ENCODE data around the gene KLHL17. TPM values are rescaled to one million over a fixed set of nuclear protein-coding genes. Genes with fewer than 3 reads are reported as not detected.
"Not testable (repeated sequence)": the region's sequence is repeated elsewhere in the genome, so short reads cannot be mapped to it uniquely, and the experiment has no call there.

KLHL17 gene
- total RNA-seq, 2 experiments from 2014 or later: 19.4 to 20.2 TPM

GRCh38 chr1:991895-992294, 31.5 kb downstream of the KLHL17 start:
- CTCF ChIA-PET: interaction anchor here (0.6 to 1.7 kb wide), 6 partner anchors 9 to 196 kb away, joined by 3 to 6 read pairs (median 3); partner anchors contain the start of gene ISG15
- H3K27ac Mint-ChIP-seq: peak overlapping the region; percentile 72
- intact Hi-C loops (cut with micrococcal nuclease): no loop called here

GRCh38 chr1:992362-992761, 32.0 kb downstream of the KLHL17 start:
- intact Hi-C loops (cut with micrococcal nuclease): no loop called here
- CTCF ChIA-PET: interaction anchor here (0.6 to 1.7 kb wide), 7 partner anchors 9 to 284 kb away, joined by 3 to 6 read pairs (median 3); partner anchors contain the start of gene ISG15
- Mint-ChIP-seq H3K27me3 (ENCODE audit: low read depth) (peaks cover 21% of the 10 kb centered on the region), H3K9me3 (peaks cover 12% of the 10 kb centered on the region), H3K4me1 (ENCODE audit: low read depth) (peaks cover 24% of the 10 kb centered on the region), H3K36me3 (ENCODE audit: low read depth) (peaks cover 1% of the 10 kb centered on the region), H3K27ac (peak overlapping the region; percentile 85), H3K4me3 (no peak overlapping the region)
- DNase-seq: peak; percentile 47

More at GRCh38 chr1:991895-992294, 31.5 kb downstream of the KLHL17 start:
- peaks cover 19% of the 10 kb centered on the region for H3K27me3 Mint-ChIP-seq (ENCODE audit: low read depth)
- H3K4me1 Mint-ChIP-seq (ENCODE audit: low read depth): peaks cover 24% of the 10 kb centered on the region
- no peak overlapping the region for H3K4me3 Mint-ChIP-seq
- H3K36me3 Mint-ChIP-seq (ENCODE audit: low read depth): peaks cover 1% of the 10 kb centered on the region
- H3K9me3 Mint-ChIP-seq: peaks cover 12% of the 10 kb centered on the region
- no peak for DNase-seq

- CTCF ChIA-PET: interaction anchor here (1.2 to 1.7 kb wide), 4 partner anchors 8 to 70 kb away, joined by 3 to 4 read pairs (median 3); no protein-coding TSS in a partner anchor
- Mint-ChIP-seq H3K36me3 (ENCODE audit: low read depth) (peaks cover 1% of the 10 kb centered on the region), H3K27ac (no peak overlapping the region), H3K9me3 (peaks cover 12% of the 10 kb centered on the region), H3K4me3 (no peak overlapping the region), H3K4me1 (ENCODE audit: low read depth) (peaks cover 24% of the 10 kb centered on the region), H3K27me3 (ENCODE audit: low read depth) (peaks cover 24% of the 10 kb centered on the region)
- intact Hi-C loops (cut with micrococcal nuclease): no loop called here
- DNase-seq: no peak
Measured at GRCh38 chr1:993379-993995, 33.1 kb downstream of the KLHL17 start.

- intact Hi-C loops (cut with micrococcal nuclease): loop anchor here (2.0 kb wide), 1 partner anchor 18 kb away; the partner anchor contains the start of gene ISG15
- H3K4me3 Mint-ChIP-seq; DNase-seq; H3K36me3 Mint-ChIP-seq (ENCODE audit: low read depth); H3K27ac Mint-ChIP-seq: not testable (repeated sequence)
- H3K4me1 Mint-ChIP-seq (ENCODE audit: low read depth): peaks cover 26% of the 10 kb centered on the region
- H3K27me3 Mint-ChIP-seq (ENCODE audit: low read depth): peaks cover 18% of the 10 kb centered on the region
- CTCF ChIA-PET: interaction anchor here (0.7 to 1.3 kb wide), 3 partner anchors 9 to 282 kb away, joined by 3 to 5 read pairs (median 3); no protein-coding TSS in a partner anchor
- H3K9me3 Mint-ChIP-seq: peaks cover 12% of the 10 kb centered on the region
Measured at GRCh38 chr1:994546-994945, 34.2 kb downstream of the KLHL17 start.

GRCh38 chr1:995665-996633, 35.6 kb downstream of the KLHL17 start:
- H3K27me3 Mint-ChIP-seq (ENCODE audit: low read depth): peaks cover 22% of the 10 kb centered on the region
- CTCF ChIA-PET: interaction anchor here (1.2 kb wide), 1 partner anchor 13 kb away, joined by 3 read pairs; no protein-coding TSS in a partner anchor
- peaks cover 29% of the 10 kb centered on the region for H3K4me1 Mint-ChIP-seq (ENCODE audit: low read depth)
- H3K9me3 Mint-ChIP-seq: peaks cover 12% of the 10 kb centered on the region
- intact Hi-C loops (cut with micrococcal nuclease): loop anchor here (2.0 kb wide), 1 partner anchor 17 kb away; the partner anchor contains the start of gene ISG15
- no peak overlapping the region for H3K27ac Mint-ChIP-seq
- DNase-seq: no peak
- H3K4me3 Mint-ChIP-seq: no peak overlapping the region
- H3K36me3 Mint-ChIP-seq (ENCODE audit: low read depth): peaks cover 1% of the 10 kb centered on the region

DNA sequence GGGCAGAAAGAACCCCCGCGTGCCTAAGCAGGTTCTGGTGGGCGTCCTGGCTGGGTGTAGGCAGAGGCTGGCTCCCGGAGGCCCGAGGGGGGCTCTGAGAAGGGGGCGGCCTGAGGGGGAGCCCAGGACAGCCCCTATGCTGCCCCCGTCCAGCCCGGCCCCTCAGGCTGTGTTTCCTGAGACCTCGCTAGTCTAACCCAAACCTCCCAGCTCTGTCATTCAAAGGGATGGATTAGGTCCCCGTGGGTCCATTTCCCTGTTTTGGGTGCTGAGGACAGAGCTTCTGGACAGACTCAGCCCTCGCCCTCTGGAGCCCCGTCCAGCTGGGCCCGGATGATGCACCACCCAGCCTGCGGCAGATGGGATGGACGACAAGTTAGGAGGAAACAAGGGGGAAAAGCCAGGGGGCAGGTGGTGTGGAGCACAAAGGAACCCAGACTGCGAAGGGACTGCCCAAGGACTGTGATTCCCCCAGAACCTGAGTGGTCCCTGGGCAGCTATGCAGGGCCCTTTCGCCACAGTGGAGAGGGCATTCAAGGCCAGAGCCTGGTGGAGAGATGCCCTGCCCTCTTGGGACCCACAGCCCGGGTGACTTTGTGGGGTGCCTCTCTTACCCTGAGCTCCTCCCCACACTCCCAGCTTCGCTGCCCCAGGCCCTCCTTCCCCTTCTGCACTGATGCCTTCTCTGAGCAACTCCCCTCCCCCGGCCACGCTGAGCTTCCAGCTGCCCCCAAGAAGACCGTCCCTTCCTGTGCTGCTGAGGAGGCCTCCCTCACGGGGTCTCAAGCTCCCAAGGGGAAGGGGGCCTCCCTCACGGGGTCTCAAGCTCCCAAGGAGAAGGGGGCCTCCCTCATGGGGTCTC, 36.7 kb downstream of the KLHL17 start:
- H3K36me3 Mint-ChIP-seq (ENCODE audit: low read depth): peaks cover 1% of the 10 kb centered on the region
- peaks cover 22% of the 10 kb centered on the region for H3K27me3 Mint-ChIP-seq (ENCODE audit: low read depth)
- CTCF ChIA-PET: interaction anchor here (0.7 to 1.3 kb wide), 2 partner anchors 13 to 17 kb away, joined by 3 to 7 read pairs; no protein-coding TSS in a partner anchor
- no peak overlapping the region for H3K4me3 Mint-ChIP-seq
- no peak for DNase-seq
- intact Hi-C loops (cut with micrococcal nuclease): no loop called here
- peaks cover 18% of the 10 kb centered on the region for H3K4me1 Mint-ChIP-seq (ENCODE audit: low read depth)
- H3K27ac Mint-ChIP-seq: no peak overlapping the region
- peaks cover 8% of the 10 kb centered on the region for H3K9me3 Mint-ChIP-seq

DNA sequence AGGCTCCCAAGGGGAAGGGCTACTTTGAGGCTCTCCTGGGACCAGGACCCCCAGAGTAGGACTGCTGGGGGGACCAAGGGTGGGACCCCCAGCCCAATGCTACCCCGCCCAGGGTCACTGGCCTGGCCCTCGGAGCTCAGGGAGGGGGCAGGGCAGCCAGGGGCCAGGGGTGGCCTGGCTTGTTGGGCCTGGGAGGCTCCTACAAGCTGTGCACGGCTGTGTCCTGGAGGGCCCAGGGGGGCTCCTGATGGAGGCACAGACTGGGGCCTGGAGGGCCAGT, 37.3 kb downstream of the KLHL17 start:
- intact Hi-C loops (cut with micrococcal nuclease): no loop called here
- H3K36me3 Mint-ChIP-seq (ENCODE audit: low read depth): no peaks in the 10 kb centered on the region
- peaks cover 4% of the 10 kb centered on the region for H3K9me3 Mint-ChIP-seq
- no peak overlapping the region for H3K27ac Mint-ChIP-seq
- peaks cover 13% of the 10 kb centered on the region for H3K4me1 Mint-ChIP-seq (ENCODE audit: low read depth)
- H3K27me3 Mint-ChIP-seq (ENCODE audit: low read depth): peaks cover 22% of the 10 kb centered on the region
- H3K4me3 Mint-ChIP-seq: no peak overlapping the region
- no peak for DNase-seq
- CTCF ChIA-PET: interaction anchor here (0.7 to 1.3 kb wide), 2 partner anchors 14 to 17 kb away, joined by 3 to 7 read pairs; no protein-coding TSS in a partner anchor

DNA sequence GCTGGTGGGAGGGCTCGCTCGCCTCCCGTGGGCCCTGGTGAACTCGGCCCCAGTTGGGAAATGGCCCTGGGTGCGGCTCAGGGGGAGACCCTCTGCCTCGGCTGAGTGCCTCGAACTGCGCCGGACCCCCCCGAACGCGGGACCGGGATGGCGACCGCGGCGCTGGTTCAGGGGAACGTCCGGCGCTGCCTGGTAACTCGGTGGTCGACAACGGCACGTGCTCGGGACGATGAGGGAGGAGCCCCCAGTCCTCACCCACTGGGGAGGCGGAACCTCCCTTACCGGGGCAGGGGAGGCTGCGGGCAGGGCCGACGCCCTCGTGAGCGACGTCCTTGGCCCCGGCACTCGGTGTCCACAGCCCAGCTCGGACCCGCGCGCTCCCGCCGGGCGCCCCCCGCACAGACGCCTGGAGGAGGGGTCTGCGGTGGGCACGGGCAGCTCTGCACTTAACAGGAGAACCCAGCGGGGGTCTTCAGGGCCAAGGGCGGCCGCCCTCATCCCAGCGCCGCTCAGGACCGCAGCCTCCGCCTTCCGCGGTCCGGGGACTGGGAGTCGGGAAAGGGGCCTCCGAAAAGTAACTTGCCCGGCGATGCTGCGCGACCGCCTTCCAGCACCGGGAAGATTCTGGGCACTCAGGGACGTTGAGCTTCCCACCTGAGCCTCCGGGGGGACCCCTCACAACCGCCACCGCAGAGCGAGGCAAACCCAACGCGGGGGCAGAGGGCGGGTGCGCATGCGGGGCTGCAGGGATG, 37.8 kb downstream of the KLHL17 start:
- Mint-ChIP-seq H3K36me3 (ENCODE audit: low read depth) (no peaks in the 10 kb centered on the region), H3K27me3 (ENCODE audit: low read depth) (peaks cover 24% of the 10 kb centered on the region), H3K4me1 (ENCODE audit: low read depth) (peaks cover 8% of the 10 kb centered on the region), H3K9me3 (no peaks in the 10 kb centered on the region), H3K4me3 (no peak overlapping the region), H3K27ac (no peak overlapping the region)
- intact Hi-C loops (cut with micrococcal nuclease): no loop called here
- DNase-seq: no peak
- CTCF ChIA-PET: interaction anchor here (0.7 to 1.3 kb wide), 2 partner anchors 14 to 16 kb away, joined by 3 to 7 read pairs; no protein-coding TSS in a partner anchor

GRCh38 chr1:998745-998994, 38.3 kb downstream of the KLHL17 start:
- no peak overlapping the region for H3K27ac Mint-ChIP-seq
- peaks cover 8% of the 10 kb centered on the region for H3K4me1 Mint-ChIP-seq (ENCODE audit: low read depth)

DNA sequence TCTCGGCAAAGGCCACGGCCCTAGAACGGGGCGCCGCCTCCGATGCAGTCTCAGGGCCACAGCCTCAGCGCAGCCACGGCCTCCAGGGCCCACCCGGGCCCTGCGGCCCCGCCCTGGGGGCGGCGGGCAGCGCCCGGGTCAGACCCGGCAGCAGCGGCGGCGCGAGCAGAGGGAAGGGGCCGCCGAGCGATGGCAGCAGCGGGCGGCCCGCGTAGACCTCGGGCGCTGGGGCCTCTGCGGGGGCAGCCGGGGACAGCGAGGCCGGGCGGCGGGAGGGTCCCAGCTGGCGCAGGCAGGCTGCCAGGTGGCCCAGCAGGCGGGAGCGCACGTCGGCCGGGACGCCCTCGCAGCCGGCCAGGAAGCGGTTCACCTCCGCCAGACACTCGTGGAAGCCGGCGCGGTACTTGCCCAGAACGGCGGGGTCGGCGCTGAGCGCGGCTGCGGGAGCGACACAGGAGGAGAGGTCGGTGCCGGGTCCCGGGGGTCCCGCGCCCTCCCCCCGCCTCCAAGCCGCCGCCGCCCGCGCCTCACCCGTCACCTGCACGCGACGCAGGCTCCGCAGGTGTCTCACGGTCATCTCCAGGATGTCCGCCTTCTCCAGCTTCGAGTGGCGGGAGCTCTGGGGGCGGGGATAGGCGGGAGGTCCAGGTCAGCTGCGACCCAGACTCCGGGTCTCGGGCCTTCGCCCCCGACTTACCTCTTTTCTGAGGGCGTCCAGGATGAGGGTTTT, 38.8 kb downstream of the KLHL17 start:
- no peaks in the 10 kb centered on the region for H3K36me3 Mint-ChIP-seq (ENCODE audit: low read depth)
- intact Hi-C loops (cut with micrococcal nuclease): no loop called here
- CTCF ChIA-PET: interaction anchor here (0.8 kb wide), 1 partner anchor 14 kb away, joined by 3 read pairs; no protein-coding TSS in a partner anchor
- DNase-seq: no peak
- no peaks in the 10 kb centered on the region for H3K9me3 Mint-ChIP-seq
- peaks cover 32% of the 10 kb centered on the region for H3K27me3 Mint-ChIP-seq (ENCODE audit: low read depth)
- H3K4me1 Mint-ChIP-seq (ENCODE audit: low read depth): peaks cover 8% of the 10 kb centered on the region
- H3K4me3 Mint-ChIP-seq: peak overlapping the region; percentile 51
- no peak overlapping the region for H3K27ac Mint-ChIP-seq

More at GRCh38 chr1:998745-998994, 38.3 kb downstream of the KLHL17 start:
- Mint-ChIP-seq H3K9me3 (no peaks in the 10 kb centered on the region), H3K36me3 (ENCODE audit: low read depth) (no peaks in the 10 kb centered on the region), H3K4me3 (no peak overlapping the region), H3K27me3 (ENCODE audit: low read depth) (peaks cover 28% of the 10 kb centered on the region)
- CTCF ChIA-PET: no interaction called here
- intact Hi-C loops (cut with micrococcal nuclease): no loop called here
- DNase-seq: no peak
